NCI-H446 treated with DMSO at 0.1 percent for 48 hours (cell line): ENCODE measurements around the gene ZSCAN10.
A peak's percentile ranks its signal among the peaks of the same experiment; 100 is the strongest.

Experiments used
- DNase-seq: peaks from one replicate; lab custom pipeline; 2025; lab: John Stamatoyannopoulos, UW

The ZSCAN10 gene

DNA sequence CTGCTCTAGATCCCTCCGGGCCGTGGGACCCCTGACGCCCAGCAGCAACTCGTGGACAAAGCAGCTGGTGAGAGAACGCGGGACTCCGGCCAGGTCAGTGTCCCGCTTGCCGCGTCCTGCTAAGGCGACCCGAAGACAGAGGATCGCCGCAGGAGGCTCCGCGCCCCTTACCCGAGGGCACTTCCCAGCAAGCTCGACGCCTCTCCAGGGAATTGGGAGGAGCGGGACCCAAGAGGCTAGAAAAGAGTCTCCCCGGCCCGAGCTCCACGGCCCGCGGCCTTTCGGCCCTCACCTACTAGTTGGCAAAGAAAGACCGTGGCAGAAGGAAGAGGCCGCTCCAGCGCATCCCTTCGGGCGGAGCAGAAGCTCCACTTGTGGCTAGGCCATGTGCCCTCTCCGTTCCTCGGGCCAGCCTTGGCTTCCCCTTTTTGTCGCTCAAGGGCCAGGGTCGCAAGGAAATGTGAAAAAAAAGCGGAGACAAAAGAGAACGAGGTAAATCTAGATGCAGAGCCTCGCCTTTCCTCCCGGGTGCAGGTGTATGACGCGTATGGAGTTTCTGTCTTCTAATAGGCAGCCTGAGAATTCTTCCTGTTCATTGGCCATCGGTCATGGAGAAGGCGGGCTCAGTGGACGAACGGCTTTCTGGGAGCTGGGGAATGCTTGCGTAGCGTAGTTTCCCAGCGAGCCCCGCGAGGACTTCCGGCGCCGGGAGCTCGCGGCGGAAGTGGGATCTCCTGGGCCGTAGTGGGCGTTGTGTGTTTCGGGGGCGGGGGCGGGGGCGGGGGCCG is 35.4 kb upstream of the ZSCAN10 start, which contains the start of gene ZNF213:
ZNF213 (plus strand) TSS at position 692 of the 788 bp plus-strand sequence. CDS start 2,252 bp downstream, outside the sequence.
- DNase-seq, result peak; percentile 94

GRCh38 chr16:3133844-3134243 is 34.8 kb upstream of the ZSCAN10 start:
- no peak for DNase-seq

DNA sequence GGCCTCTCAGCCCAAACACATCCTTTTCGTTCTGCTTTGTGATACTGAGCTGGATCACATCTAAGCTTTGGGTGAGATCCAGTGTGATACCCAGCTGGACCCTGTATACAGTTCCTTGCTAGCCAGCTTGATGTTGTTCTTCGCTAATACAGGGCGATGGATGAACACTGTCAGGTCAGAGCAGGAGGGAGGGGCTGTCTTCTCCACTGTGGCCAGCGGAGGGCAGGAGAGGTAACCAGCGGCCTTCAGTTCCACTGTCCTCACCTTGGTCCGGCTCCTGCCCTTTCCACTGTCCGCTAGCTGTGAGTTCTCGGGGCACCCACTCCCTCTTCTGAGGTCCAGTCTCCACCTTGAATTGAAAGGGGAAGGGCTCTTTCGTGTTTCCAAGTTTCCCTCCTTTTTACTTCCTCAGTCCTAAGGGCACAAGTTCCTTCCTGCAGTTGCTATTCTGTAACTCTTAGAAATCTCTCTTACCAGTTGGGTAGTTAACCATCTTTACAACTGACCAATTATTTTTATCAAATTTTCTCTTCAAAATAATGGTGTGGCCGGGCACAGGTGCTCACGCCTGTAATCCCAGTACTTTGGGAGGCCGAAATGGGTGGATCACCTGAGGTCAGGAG is 32.8 kb upstream of the ZSCAN10 start:
- DNase-seq, result no peak

- peak; percentile 71 for DNase-seq
These were observed 30.3 kb upstream of the ZSCAN10 start for GRCh38 chr16:3129137-3130131.

DNA sequence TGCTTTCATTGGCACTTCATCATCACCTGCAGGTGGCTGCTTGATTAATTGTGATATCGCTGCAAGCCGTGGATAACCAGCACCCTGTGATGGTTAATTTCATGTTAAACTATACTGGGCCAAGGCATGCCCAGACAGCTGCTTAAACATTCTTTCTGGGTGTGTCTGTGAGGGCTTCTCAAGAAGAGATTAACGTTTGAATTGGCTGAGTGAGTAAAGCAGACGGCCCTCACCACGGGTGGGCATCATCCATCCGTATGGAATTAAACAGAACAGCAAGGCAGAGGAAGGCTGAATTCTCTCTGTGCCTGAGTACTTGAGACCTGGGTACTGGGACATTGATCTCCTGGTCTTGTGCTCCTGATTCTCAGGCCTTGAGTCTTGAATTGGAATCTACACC is 28.7 kb upstream of the ZSCAN10 start:
- peak; percentile 40 for DNase-seq

DNA sequence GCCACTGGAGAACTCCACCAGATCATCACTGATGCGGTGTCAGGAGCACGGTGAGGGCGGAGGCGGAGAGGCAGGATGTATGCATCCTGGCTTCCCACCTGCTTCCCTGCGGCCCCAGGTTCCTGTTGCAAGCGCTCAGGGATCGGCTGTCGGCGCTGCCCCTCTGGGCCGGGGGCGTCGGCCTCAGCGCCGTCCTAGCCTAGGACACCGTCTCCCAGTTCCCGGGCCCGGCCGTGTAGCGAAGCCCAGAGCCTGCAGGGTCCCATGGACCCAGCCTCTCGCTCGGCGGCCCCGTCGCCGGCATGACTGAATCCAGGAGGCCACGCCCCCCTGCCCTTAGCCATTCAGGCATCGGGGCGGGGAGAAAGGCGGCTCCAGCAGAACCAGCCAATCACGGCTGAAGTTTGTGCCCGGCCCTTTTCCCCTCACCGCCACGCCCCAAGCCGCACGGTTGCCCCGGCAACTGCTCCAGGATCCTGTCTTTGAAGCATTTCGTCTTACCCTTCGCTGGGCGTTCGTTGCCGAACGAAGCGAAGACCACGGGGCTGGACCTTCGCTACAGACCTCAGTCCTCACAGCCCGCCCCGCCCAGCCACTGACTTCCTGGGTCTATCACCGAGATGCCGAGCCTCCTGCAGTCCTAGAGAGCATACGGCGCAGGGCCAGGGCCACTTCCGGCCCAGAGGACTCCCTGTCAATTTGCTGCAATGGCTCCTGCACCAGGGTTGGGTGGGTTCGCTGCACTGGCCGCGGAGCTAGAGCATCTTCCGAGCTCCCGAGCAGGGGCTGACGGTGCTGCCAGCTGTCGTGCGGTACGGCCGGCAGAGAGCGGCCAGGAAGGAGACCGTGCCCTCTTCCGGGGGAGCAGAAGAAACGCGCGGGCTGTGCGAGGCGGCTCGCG is 25.1 kb upstream of the ZSCAN10 start:
- DNase-seq, result peak; percentile 86

GRCh38 chr16:3122926-3123570 is 24.0 kb upstream of the ZSCAN10 start:
- DNase-seq, result no peak

GRCh38 chr16:3121851-3122467 is 22.9 kb upstream of the ZSCAN10 start:
- no peak for DNase-seq

DNA sequence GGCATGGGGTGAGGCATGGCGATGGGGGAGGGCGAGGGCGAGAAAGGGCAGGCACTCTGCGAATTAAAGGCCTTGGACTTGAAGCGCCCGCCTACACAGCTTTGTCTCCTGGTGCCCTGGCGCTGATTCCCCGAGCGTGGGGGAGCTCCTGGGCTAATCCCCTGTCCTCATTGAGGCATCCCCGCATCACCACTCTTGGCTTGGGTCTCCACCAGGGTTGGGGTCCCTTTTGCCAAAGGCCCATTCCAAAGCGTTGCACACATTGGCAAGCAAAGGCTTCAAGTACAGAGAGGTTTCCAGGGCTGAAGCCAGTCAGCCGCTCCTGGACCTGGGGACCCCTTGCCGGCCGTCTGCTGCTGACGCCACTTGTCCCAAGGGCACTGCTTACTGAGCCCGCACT is 21.3 kb upstream of the ZSCAN10 start:
- DNase-seq, result no peak

GRCh38 chr16:3119701-3120408 is 20.8 kb upstream of the ZSCAN10 start:
- no peak for DNase-seq

- DNase-seq, result no peak
These were observed 20.2 kb upstream of the ZSCAN10 start for GRCh38 chr16:3119286-3119685.

DNA sequence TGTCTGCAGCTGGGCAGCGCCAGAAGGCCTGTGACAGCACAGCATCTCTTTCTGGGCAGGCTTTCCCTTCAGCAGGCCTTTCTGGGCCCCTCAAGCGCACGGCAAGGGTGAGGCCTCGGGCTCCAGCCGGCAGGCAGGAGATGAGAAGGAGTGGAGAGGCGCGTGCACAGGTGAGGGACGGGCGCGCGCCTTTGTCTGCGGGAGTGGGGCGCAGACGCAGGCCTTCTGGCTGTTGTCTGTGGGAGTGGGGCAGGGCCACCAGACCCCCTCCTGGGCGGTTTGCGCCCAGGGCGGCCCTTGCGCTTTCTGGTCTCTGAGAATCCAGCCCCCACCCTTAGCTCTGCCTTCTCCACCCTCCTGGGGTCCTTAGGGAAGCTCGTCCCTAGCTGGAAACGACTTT is 19.8 kb upstream of the ZSCAN10 start:
- no peak for DNase-seq

DNA sequence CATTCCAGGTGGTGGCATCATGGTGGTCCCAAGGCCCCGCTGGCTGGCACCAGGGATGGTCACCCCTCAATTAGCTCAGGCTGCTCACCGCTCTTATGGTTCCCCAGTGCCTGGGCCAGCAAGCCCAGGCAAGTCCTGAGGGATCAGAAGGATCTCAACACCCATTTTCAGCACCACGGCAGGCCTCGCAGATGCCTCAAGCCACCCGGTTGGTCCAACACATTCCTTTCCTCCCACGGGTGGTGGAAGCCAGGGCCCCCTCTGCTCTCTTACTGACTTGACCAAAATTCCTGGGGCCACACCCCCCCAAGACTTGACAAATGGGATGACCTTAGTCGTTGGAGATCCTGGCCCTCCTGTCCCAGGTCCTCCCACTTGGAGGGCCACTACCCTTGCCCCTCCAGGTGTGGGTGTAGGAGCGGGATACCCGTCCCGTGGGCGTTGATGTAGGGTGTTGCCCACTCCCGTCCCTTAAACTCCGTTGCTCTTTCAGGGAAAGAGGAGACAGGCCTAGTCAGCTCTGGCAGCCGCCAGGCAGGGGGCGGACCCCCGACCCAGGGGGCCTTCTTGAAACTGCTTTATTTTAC is 19.2 kb upstream of the ZSCAN10 start:
- no peak for DNase-seq

DNA sequence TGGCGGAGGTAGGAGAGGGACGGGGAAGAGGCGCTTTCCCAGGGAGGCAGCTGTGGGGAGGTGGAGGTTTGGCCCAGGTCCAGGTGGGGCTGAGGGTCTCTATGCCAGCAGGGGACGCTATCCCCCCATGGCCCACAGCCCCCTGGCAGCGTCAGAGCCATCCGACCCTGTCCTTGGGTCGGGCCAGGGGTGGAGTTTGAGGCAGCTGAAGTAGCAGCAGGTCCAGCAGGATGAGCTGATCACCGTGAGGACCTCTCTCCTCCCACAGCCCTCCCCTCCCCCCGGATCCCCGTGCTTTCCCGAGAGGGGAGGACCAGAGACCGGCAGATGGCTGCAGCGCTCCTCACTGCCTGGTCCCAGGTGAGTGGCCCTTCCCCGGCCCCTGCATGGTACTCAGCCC is 16.5 kb upstream of the ZSCAN10 start:
- DNase-seq, result no peak

GRCh38 chr16:3115003-3115402 is 15.9 kb upstream of the ZSCAN10 start:
- no peak for DNase-seq

DNA sequence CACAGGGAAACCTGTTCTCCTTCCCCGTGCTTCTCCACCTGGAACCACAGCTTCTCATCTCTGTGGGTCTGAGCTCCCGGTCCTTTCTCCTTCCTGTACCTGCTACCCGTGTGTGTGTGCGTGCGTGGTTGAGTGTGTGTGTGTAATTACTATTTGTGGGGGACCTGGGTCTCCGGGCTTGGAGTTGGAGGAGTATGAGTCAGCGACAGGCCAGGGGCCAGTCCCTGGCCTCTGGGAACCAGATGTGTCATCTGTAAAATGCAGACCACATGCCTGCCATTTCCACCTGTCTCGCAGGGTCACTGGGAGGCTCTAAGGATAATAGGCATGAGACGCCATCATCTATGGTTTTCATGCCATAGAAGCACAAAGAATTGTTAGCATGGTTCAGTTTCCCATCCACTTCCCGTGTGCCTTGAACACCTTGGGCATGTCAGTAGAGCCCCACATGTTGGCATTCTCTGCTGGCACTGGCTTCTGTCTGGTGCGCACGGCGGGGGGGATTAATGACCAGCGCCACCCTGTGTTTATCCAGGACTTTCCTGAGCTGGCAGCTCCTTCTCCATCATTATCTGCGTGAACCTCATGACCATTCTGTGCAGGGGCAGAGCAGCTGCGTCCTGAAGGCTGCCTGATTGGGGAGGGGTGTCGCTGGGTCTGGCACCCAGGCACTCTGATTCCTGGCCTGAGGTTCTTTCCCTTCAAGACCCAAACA is 14.8 kb upstream of the ZSCAN10 start:
- no peak for DNase-seq

- no peak for DNase-seq
These were observed 13.9 kb upstream of the ZSCAN10 start for GRCh38 chr16:3112881-3113574.
